ENCODE results near the gene DNAH7.
"Not testable (repeated sequence)": the region's sequence is repeated elsewhere in the genome, so short reads cannot be mapped to it uniquely, and the experiment has no call there.

The DNAH7 gene

DNA sequence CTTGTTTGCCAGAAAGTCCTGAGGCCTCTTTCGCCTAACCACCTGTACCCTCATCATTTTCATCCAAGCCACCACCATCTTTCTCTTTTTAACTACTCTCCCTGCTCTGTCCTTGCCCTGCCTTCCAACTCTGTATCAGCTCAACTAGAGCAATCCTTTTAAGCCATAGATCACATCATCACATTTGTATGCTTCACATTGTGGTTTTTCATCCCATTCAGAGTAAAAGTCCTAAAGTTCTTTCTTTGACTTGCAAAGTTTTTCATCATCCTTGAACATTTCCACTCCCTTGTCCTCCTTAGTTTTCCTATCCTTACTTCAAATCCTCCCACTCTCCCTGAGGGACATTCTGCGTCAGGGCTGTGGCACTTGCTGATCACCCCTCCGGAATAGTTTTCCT is 337.7 kb downstream of the DNAH7 start:
- DNase-seq (ENCODE audit: low read depth, low spot score) = no peak

- DNase-seq (ENCODE audit: low read depth, low spot score) = no peak
Measured at GRCh38 chr2:195727106-195727505, 341.5 kb downstream of the DNAH7 start.

DNA sequence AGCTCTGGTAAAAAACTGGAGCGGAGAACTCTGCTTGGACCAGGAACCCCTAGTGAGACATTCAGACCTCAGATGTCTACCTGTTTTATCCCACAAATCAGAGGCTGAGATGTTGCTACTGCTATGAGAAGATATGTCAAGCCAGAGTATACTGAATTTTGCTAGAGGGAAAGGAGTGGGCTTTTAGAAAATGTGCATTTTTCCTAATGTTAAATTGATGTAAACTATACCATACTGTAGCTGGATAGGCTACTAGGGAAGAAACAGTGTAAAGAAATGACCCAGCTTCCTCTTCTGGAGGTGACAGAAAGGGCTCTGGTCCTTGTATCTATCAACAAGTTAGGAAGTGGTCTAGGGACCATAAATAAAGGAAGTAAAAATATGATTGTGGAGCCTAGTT is 346.6 kb downstream of the DNAH7 start:
- no peak for DNase-seq (ENCODE audit: low read depth, low spot score)

GRCh38 chr2:195721042-195721441 is 347.6 kb downstream of the DNAH7 start:
- DNase-seq (ENCODE audit: low read depth, low spot score) = no peak

DNA sequence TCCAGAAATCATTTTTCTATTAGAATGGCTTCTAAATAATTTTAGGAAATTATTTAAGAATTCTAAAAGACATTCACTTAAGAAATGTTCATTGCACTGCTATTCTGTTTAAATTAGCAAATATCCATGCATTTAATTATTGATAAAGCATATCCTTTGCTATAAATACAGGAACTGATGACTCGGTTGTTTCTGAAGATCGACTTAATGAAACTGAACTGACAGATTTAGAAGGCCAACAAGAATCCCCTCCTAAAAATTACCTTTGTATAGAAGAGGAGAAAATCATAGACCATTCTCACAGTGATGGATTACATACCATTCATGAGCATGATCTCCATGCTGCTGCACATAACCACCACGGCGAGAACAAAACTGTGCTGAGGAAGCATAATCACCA is 352.2 kb downstream of the DNAH7 start:
- no peak for DNase-seq (ENCODE audit: low read depth, low spot score)

GRCh38 chr2:195711478-195711877 is 357.2 kb downstream of the DNAH7 start:
- DNase-seq (ENCODE audit: low read depth, low spot score) = no peak

GRCh38 chr2:195709901-195710806 is 358.5 kb downstream of the DNAH7 start:
- no peak for DNase-seq (ENCODE audit: low read depth, low spot score)

GRCh38 chr2:195706161-195706900 is 362.3 kb downstream of the DNAH7 start:
- DNase-seq (ENCODE audit: low read depth, low spot score) = no peak

GRCh38 chr2:195700480-195700879 is 368.2 kb downstream of the DNAH7 start:
- DNase-seq (ENCODE audit: low read depth, low spot score) = no peak

GRCh38 chr2:195697681-195698220 is 370.9 kb downstream of the DNAH7 start:
- DNase-seq (ENCODE audit: low read depth, low spot score) = no peak

DNA sequence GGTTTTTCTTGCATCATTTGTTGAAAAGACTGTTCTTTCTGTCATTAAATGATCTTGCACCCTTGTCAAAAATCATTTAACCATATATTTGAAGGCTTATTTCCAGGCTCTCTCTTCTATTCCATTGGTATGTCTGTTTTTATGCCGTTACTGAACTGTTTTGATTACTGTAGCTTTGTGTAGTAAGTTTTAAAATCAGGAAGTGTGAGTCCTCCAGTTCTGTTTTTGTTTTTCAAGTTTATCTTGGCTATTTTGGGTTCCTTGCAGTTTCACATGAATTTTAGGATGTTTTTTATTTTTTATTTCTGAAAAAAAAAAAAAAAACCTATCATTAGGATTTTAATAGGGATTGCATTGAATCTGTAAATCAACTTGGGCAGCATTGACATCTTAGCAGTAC is 372.6 kb downstream of the DNAH7 start:
- DNase-seq (ENCODE audit: low read depth, low spot score) = no peak

- DNase-seq (ENCODE audit: low read depth, low spot score) = no peak
Measured at GRCh38 chr2:195695002-195695631, 373.5 kb downstream of the DNAH7 start.

GRCh38 chr2:195694553-195694952 is 374.1 kb downstream of the DNAH7 start:
- DNase-seq (ENCODE audit: low read depth, low spot score) = no peak

DNA sequence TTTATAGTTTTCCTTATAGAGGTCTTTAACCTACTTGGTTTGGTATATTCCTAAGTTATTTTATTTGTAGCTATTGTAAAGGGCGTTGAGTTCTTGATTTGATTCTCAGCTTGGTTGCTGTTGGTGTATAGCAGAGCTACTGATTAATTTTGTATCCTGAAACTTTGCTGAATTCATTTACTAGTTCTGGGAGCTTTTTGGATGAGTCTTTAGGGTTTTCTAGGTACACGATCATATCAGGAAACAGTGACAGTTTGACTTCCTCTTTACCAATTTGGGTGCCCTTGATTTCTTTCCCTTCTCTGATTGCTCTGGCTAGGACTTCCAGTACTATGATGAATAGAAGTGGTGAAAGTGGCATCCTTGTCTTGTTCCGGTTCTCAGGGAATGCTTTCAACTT is 376.1 kb downstream of the DNAH7 start:
- DNase-seq (ENCODE audit: low read depth, low spot score) = not testable (repeated sequence)
